Activated CD8-positive, alpha-beta T cell treated with anti-CD3 and anti-CD28 coated beads for 36 hours (primary cell): Measurements from ENCODE around the gene NUP93. TPM values are rescaled to one million over a fixed set of nuclear protein-coding genes. Genes with fewer than 3 reads are reported as not detected.
"Not testable (repeated sequence)": the region's sequence is repeated elsewhere in the genome, so short reads cannot be mapped to it uniquely, and the experiment has no call there.

Experiments used
- ATAC-seq: fragments of 200-7000 bp; cut with Tn5 transposase; one replicate; pipeline ENCODE4 v1.10.0; 2021; ENCODE audit warnings: mild to moderate bottlenecking, moderate library complexity
- CTCF ChIA-PET: fragments of 350-600 bp; sonication (Branson Sonifier 250); formaldehyde crosslinking; loops from one replicate; lab custom pipeline; 2021; ENCODE audit warnings: antibody characterized with exemption; lab: Charles Lee
- POLR2A ChIA-PET: fragments of 350-600 bp; sonication (Branson Sonifier 250); formaldehyde crosslinking; loops from one replicate; lab custom pipeline; 2021; ENCODE audit warnings: antibody characterized with exemption; lab: Charles Lee
- DNase-seq: peaks from one replicate; pipeline ENCODE4 v3.0.0-alpha.2; 2020
- H3K27ac Mint-ChIP-seq: one replicate; pipeline ENCODE4 v1.8.0; 2021; ENCODE audit warnings: mild to moderate bottlenecking, mixed read lengths
- H3K27me3 Mint-ChIP-seq: one replicate; pipeline ENCODE4 v1.8.0; 2021; ENCODE audit warnings: mixed read lengths
- H3K36me3 Mint-ChIP-seq: one replicate; pipeline ENCODE4 v1.8.0; 2021; ENCODE audit warnings: low read depth, mixed read lengths
- H3K4me1 Mint-ChIP-seq: one replicate; pipeline ENCODE4 v1.8.0; 2021; ENCODE audit warnings: low read depth, mixed read lengths
- H3K4me3 Mint-ChIP-seq: one replicate; pipeline ENCODE4 v1.8.0; 2021; ENCODE audit warnings: mild to moderate bottlenecking, moderate library complexity, mixed read lengths
- H3K9me3 Mint-ChIP-seq: one replicate; pipeline ENCODE4 v1.8.0; 2021; ENCODE audit warnings: mixed read lengths
- intact Hi-C: fragments of 100-400 bp; cut with micrococcal nuclease; formaldehyde crosslinking; loops from one replicate; pipeline ENCODE4 v1.10.0; 2022
- total RNA-seq, 2 experiments: library from RNA; stranded (reverse); gene quantifications; one replicate each; pipeline ENCODE4 v1.2.3, GENCODE V29; 2021
- TF ChIP-seq, protein P1 (sequence below): fragments of 200-600 bp; IDR thresholded peaks from one replicate; pipeline ENCODE4 v1.8.0; 2022; ENCODE audit warnings: antibody characterized with exemption, mild to moderate bottlenecking

Gene NUP93
- total RNA-seq, 2 experiments from 2014 or later: 171 to 191 TPM

GRCh38 chr16:56883586-56883985, 153.7 kb downstream of the NUP93 start:
- H3K4me3 Mint-ChIP-seq: no peak overlapping the region
- TF ChIP-seq, protein P1, sequence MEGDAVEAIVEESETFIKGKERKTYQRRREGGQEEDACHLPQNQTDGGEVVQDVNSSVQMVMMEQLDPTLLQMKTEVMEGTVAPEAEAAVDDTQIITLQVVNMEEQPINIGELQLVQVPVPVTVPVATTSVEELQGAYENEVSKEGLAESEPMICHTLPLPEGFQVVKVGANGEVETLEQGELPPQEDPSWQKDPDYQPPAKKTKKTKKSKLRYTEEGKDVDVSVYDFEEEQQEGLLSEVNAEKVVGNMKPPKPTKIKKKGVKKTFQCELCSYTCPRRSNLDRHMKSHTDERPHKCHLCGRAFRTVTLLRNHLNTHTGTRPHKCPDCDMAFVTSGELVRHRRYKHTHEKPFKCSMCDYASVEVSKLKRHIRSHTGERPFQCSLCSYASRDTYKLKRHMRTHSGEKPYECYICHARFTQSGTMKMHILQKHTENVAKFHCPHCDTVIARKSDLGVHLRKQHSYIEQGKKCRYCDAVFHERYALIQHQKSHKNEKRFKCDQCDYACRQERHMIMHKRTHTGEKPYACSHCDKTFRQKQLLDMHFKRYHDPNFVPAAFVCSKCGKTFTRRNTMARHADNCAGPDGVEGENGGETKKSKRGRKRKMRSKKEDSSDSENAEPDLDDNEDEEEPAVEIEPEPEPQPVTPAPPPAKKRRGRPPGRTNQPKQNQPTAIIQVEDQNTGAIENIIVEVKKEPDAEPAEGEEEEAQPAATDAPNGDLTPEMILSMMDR: no peak
- H3K9me3 Mint-ChIP-seq: no peaks in the 10 kb centered on the region
- H3K27me3 Mint-ChIP-seq: no peaks in the 10 kb centered on the region
- ChIA-PET CTCF (interaction anchor here (1.3 to 3.2 kb wide), 2 partner anchors 16 to 68 kb away, joined by 3 to 11 read pairs; no protein-coding TSS in a partner anchor), POLR2A (no interaction called here)
- DNase-seq (no peak), ATAC-seq (no peak)
- no peaks in the 10 kb centered on the region for H3K36me3 Mint-ChIP-seq
- H3K27ac Mint-ChIP-seq: no peak overlapping the region
- intact Hi-C loops: no loop called here
- no peaks in the 10 kb centered on the region for H3K4me1 Mint-ChIP-seq

DNA sequence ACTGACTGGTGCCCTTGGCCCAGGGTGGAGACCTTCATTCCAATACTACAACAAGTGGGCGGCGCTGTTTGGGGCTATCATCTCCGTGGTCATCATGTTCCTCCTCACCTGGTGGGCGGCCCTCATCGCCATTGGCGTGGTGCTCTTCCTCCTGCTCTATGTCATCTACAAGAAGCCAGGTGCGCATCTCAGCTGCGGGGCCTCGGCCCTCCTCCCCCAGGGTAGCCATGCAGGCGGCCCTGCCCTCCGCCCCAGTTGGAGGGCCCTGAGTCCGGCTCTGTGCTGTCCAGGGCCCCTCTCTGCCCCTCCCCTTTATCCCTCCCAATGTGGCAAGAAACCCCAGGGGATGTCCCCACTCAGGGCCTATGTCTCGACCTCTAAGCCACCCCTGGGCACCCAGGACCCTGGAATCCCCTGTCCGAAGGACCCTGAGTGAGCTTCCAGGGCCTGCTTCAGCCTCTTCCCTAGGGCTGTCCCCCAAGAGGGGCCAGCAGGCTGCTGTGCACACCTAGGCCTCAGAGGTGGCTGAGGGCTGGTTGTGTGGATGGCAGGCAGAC, 154.2 kb downstream of the NUP93 start:
- ChIA-PET CTCF (interaction anchor here (3.2 kb wide), 1 partner anchor 17 kb away, joined by 11 read pairs; no protein-coding TSS in a partner anchor), POLR2A (no interaction called here)
- intact Hi-C loops: no loop called here
- H3K4me1 Mint-ChIP-seq: no peaks in the 10 kb centered on the region
- no peak overlapping the region for H3K27ac Mint-ChIP-seq
- H3K9me3 Mint-ChIP-seq: no peaks in the 10 kb centered on the region
- TF ChIP-seq, protein P1: no peak
- DNase-seq (no peak), ATAC-seq (no peak)
- H3K36me3 Mint-ChIP-seq: no peaks in the 10 kb centered on the region
- H3K27me3 Mint-ChIP-seq: no peaks in the 10 kb centered on the region
- H3K4me3 Mint-ChIP-seq: no peak overlapping the region

- H3K4me1 Mint-ChIP-seq, H3K36me3 Mint-ChIP-seq, DNase-seq, H3K4me3 Mint-ChIP-seq, intact Hi-C loops, H3K27me3 Mint-ChIP-seq, H3K27ac Mint-ChIP-seq, ATAC-seq, POLR2A ChIA-PET, H3K9me3 Mint-ChIP-seq: not testable (repeated sequence)
- CTCF ChIA-PET: interaction anchor here (3.2 kb wide), 1 partner anchor 18 kb away, joined by 11 read pairs; no protein-coding TSS in a partner anchor
Observed at GRCh38 chr16:56884929-56885328, 155.0 kb downstream of the NUP93 start.

- Mint-ChIP-seq H3K4me1 (no peaks in the 10 kb centered on the region), H3K4me3 (no peak overlapping the region), H3K27me3 (no peaks in the 10 kb centered on the region), H3K27ac (no peak overlapping the region), H3K36me3 (no peaks in the 10 kb centered on the region), H3K9me3 (no peaks in the 10 kb centered on the region)
- ATAC-seq (no peak), DNase-seq (no peak)
- TF ChIP-seq, protein P1: no peak
- POLR2A ChIA-PET: no interaction called here
- CTCF ChIA-PET: interaction anchor here (3.2 kb wide), 1 partner anchor 18 kb away, joined by 11 read pairs; no protein-coding TSS in a partner anchor
- intact Hi-C loops: no loop called here
Observed at GRCh38 chr16:56885446-56886162, 155.7 kb downstream of the NUP93 start.

DNA sequence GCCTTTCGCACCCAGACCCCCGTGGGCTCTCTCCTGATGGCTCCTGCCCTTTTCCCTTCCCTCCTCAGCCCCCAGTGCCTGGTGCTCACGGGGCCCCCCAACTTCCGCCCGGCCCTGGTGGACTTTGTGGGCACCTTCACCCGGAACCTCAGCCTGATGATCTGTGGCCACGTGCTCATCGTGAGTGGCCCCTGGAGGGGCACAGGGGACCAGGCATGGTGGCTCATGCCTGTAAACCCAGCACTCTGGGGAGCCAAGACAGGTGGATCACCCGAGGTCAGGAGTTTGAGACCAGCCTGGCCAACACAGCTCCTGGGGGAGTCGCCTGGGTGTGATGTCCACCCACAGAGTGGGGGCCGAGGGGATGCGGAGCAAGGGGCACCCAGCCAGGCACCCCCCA, 156.4 kb downstream of the NUP93 start:
- Mint-ChIP-seq H3K4me3 (no peak overlapping the region), H3K36me3 (no peaks in the 10 kb centered on the region), H3K27ac (no peak overlapping the region), H3K27me3 (no peaks in the 10 kb centered on the region), H3K9me3 (no peaks in the 10 kb centered on the region), H3K4me1 (no peaks in the 10 kb centered on the region)
- TF ChIP-seq, protein P1: no peak
- ChIA-PET POLR2A (no interaction called here), CTCF (no interaction called here)
- DNase-seq: no peak
- intact Hi-C loops: no loop called here
- no peak for ATAC-seq
